Measurements from ENCODE around the gene ZNF185. TPM values are rescaled to one million over a fixed set of nuclear protein-coding genes. Genes with fewer than 3 reads are reported as not detected.

The ZNF185 gene
- polyA plus RNA-seq, 1 donor from 2014 or later = 2.8 TPM

Other genes with a start within 250 kb of the ZNF185 start
- gene MAGEA3, start 199.3 kb upstream of the ZNF185 start, polyA plus RNA-seq = not detected in 2 replicates
- gene CSAG2, start 188.8 kb upstream of the ZNF185 start, polyA plus RNA-seq = 1.5 TPM in 1 of 2 replicates, not detected in the other
- gene MAGEA2B, start 183.4 kb upstream of the ZNF185 start, polyA plus RNA-seq = 4.5 and 5.3 TPM in 2 replicates
- not detected in 2 replicates for gene CSAG1, start 164.3 kb upstream of the ZNF185 start, polyA plus RNA-seq
- gene MAGEA12, start 164.3 kb upstream of the ZNF185 start, polyA plus RNA-seq = not detected in 2 replicates
- 1.6 and 1.8 TPM in 2 replicates for gene MAGEA2, start 144.2 kb upstream of the ZNF185 start, polyA plus RNA-seq
- gene CSAG3, start 138.8 kb upstream of the ZNF185 start, polyA plus RNA-seq = 1.1 and 1.2 TPM in 2 replicates
- gene MAGEA6, start 128.4 kb upstream of the ZNF185 start, polyA plus RNA-seq = not detected in 2 replicates
- 138 and 163 TPM in 2 replicates for gene CETN2, start 67.3 kb upstream of the ZNF185 start, polyA plus RNA-seq
- 18.4 and 21.7 TPM in 2 replicates for gene NSDHL, start 67.0 kb upstream of the ZNF185 start, polyA plus RNA-seq
- gene PNMA5, start 96.0 kb downstream of the ZNF185 start, polyA plus RNA-seq = 1.0 and 1.4 TPM in 2 replicates
- 3.2 and 3.7 TPM in 2 replicates for gene PNMA3, start 158.4 kb downstream of the ZNF185 start, polyA plus RNA-seq
- 11.3 and 13.6 TPM in 2 replicates for gene PNMA6A, start 174.4 kb downstream of the ZNF185 start, polyA plus RNA-seq